ENCODE results near the gene BMP5. TPM values are rescaled to one million over a fixed set of nuclear protein-coding genes. Genes with fewer than 3 reads are reported as not detected.

BMP5 gene
- total and polyA plus RNA-seq, 2 of the 13 experiments (the other 11 are each of a cell fraction or from before 2014, with no cell fraction given) = not detected

DNA sequence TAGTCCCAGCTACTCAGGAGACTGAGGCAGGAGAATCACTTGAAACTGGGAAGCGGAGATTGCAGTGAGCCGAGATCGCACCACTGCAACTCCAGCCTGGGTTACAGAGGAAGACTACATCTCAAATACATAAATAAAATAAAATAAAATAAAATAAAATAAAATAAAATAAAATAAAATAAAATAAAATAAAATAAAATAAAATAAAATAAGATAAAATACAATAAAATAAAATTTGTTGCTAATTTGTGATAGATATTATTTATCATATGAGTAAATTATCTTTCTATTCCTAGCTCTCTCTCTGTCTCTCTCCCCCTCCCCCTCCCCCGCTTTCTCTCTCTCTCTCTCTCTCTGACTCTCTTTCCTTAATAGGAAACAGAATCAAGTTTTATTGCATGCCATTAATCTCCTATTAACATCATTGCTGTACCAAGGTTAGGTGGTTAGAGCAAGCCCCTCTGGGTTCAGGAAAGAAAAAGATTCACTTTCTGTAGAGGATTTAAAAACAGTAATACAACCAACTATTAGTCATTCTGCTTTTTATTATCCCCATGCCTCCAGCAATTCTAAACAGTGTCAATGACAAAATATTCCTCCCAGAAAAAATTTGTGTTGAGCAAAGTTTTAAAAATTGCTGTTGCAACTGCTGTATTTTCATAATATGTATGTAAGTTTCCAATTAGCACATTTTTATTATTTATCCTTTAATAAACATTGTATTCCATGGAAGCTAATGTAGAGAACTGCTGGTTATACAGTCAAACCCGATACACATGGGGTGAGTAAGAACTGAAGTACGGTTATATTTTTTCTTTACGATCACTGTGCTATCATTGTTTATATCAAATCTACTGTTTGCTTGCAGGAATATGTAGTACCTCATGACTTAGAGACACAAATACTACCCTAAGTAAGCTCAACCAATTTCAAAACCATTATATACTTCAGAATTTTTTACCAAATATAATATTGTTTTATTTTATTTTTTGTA is 22.1 kb downstream of the BMP5 start (continued):
- TF ChIP-seq MBD4 (IDR thresholded peaks at IDR 0.05; ENCODE audit: borderline replicate concordance, low read length) (no peak), RFX1 (IDR thresholded peaks at IDR 0.05) (no peak)

DNA sequence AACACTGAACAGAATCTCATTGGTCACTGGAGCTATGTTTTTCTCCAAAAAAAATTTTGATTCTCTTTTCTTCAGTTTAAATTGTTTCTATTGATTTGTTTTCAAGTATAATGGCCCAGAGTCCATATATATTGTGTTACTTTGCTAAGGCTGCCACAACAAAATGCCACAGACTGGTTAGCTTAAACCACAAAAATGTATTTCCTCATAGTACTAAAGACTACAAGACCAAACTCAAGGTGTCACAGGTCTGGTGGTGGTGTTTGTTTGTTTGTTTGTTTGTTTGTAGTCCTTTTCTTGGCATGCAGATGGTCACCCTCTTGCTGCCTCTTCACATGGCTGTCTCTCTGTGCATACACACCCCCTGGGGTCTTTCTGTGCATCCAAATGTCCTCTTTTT is 34.0 kb downstream of the BMP5 start:
- Histone ChIP-seq H3K79me2 (ENCODE audit: insufficient read depth, low read length) (no peaks in the 10 kb centered on the region), H3K4me1 (ENCODE audit: insufficient read depth, low read length) (no peaks in the 10 kb centered on the region), H3K4me3 (replicated peaks in 1 of 3; ENCODE audit: insufficient read depth in 1 of 3, low read depth in 2 of 3, low read length in 3 of 3) (no peak overlapping the region), H3K4me2 (ENCODE audit: low read depth, low read length) (no peak overlapping the region), H2AFZ (ENCODE audit: low read length) (no peak overlapping the region), H3K36me3 (replicated peaks in 1 of 2; ENCODE audit: control insufficient read depth in 1 of 2, insufficient read depth in 2 of 2, low read length in 2 of 2) (no peaks in the 10 kb centered on the region), H3K9me3 (ENCODE audit: low read length) (no peaks in the 10 kb centered on the region), H3K27me3 (ENCODE audit: control insufficient read depth in 1 of 2, insufficient read depth in 2 of 2, low read length in 2 of 2) (no peaks in the 10 kb centered on the region), H3K27ac (ENCODE audit: extremely low read length, insufficient read depth, low read length) (no peak overlapping the region), H4K20me1 (ENCODE audit: insufficient read depth, low read length) (no peaks in the 10 kb centered on the region), H3K9ac (ENCODE audit: insufficient read depth, low read depth, low read length) (no peak overlapping the region)
- CTCF ChIA-PET (ENCODE audit: low intra/inter-chr PET ratio, low total read pairs) = no interaction called here
- TF ChIP-seq ZNF619 (CRISPR knock-in tag; IDR thresholded peaks at IDR 0.05) (no peak), RBFOX2 (IDR thresholded peaks at IDR 0.05; ENCODE audit: low read depth, low read length) (no peak)
- in situ Hi-C loops (cut with HindIII; ENCODE audit: extremely low pct_ligation_motif_present, low pct_unique_long_range_greater_than_20kb) (no loop called here), intact Hi-C loops (cut with micrococcal nuclease; ENCODE audit: unreplicated experiment) (no loop called here)
- no peak for DNase-seq (ENCODE audit: low spot score)
- FAIRE-seq = no peak
- no peak for ATAC-seq
- POLR2A ChIA-PET = no interaction called here
- BruUV-seq (replicated peaks) = no TSS peak

DNA sequence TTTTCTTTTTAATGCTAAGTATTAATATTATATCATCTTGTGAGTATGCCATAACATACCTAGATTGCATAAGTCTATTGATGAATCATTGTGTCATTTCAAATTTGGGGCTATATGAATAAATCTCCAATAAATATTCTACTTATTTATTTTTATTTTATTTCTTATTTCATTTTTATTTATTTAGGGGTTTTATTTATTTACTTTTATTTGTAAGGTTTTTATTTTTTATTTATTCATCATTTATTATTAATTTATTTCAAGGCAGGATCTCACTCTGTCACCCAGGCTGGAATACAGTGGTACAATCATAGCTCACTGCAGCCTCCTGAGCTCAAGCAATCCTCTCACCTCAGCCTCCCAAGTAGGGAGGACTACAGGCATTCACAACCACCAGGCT is 36.3 kb downstream of the BMP5 start:
- Histone ChIP-seq H2AFZ (ENCODE audit: low read length) (no peak overlapping the region), H3K4me2 (ENCODE audit: low read depth, low read length) (no peak overlapping the region), H3K4me1 (ENCODE audit: insufficient read depth, low read length) (no peaks in the 10 kb centered on the region), H3K9me3 (ENCODE audit: low read length) (no peaks in the 10 kb centered on the region), H3K36me3 (replicated peaks in 1 of 2; ENCODE audit: control insufficient read depth in 1 of 2, insufficient read depth in 2 of 2, low read length in 2 of 2) (no peaks in the 10 kb centered on the region), H3K9ac (ENCODE audit: insufficient read depth, low read depth, low read length) (no peak overlapping the region), H3K79me2 (ENCODE audit: insufficient read depth, low read length) (no peaks in the 10 kb centered on the region), H3K4me3 (replicated peaks in 1 of 3; ENCODE audit: insufficient read depth in 1 of 3, low read depth in 2 of 3, low read length in 3 of 3) (no peak overlapping the region), H3K27ac (ENCODE audit: extremely low read length, insufficient read depth, low read length) (no peak overlapping the region), H3K27me3 (ENCODE audit: control insufficient read depth in 1 of 2, insufficient read depth in 2 of 2, low read length in 2 of 2) (no peaks in the 10 kb centered on the region), H4K20me1 (ENCODE audit: insufficient read depth, low read length) (no peaks in the 10 kb centered on the region)
- FAIRE-seq (no peak), DNase-seq (ENCODE audit: low spot score) (no peak), ATAC-seq (no peak)
- CTCF ChIA-PET (ENCODE audit: low intra/inter-chr PET ratio, low total read pairs) = no interaction called here
- in situ Hi-C loops (cut with HindIII; ENCODE audit: extremely low pct_ligation_motif_present, low pct_unique_long_range_greater_than_20kb) (loop anchor here (10.0 kb wide), 1 partner anchor 64 kb away; no protein-coding TSS in a partner anchor), intact Hi-C loops (cut with micrococcal nuclease; ENCODE audit: unreplicated experiment) (no loop called here)
- POLR2A ChIA-PET = no interaction called here
- BruUV-seq (replicated peaks) = no TSS peak
- TF ChIP-seq ZMAT3 (CRISPR knock-in tag; conservative IDR thresholded peaks at IDR 0.05) (no peak), ZNF775 (CRISPR knock-in tag; IDR thresholded peaks at IDR 0.05; ENCODE audit: borderline replicate concordance) (no peak), WIZ (CRISPR knock-in tag; IDR thresholded peaks at IDR 0.05) (no peak), SIX1 (CRISPR knock-in tag; IDR thresholded peaks at IDR 0.05; ENCODE audit: borderline replicate concordance) (no peak), TARDBP (CRISPR knock-in tag; IDR thresholded peaks at IDR 0.05) (no peak), HOXA3 (CRISPR knock-in tag; IDR thresholded peaks at IDR 0.05) (no peak), HNF4G (IDR thresholded peaks at IDR 0.05; ENCODE audit: borderline replicate concordance, low read depth, low read length) (no peak), HNF4G (CRISPR knock-in tag; IDR thresholded peaks at IDR 0.05; ENCODE audit: borderline replicate concordance, low read depth) (no peak), XBP1 (CRISPR knock-in tag; IDR thresholded peaks at IDR 0.05) (no peak)
- TF ChIP-seq, protein P1, sequence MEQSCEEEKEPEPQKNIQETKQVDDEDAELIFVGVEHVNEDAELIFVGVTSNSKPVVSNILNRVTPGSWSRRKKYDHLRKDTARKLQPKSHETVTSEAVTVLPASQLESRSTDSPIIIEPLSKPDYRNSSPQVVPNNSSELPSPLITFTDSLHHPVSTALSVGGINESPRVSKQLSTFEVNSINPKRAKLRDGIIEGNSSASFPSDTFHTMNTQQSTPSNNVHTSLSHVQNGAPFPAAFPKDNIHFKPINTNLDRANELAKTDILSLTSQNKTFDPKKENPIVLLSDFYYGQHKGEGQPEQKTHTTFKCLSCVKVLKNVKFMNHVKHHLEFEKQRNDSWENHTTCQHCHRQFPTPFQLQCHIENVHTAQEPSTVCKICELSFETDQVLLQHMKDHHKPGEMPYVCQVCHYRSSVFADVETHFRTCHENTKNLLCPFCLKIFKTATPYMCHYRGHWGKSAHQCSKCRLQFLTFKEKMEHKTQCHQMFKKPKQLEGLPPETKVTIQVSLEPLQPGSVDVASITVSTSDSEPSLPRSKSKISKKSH (CRISPR knock-in tag; IDR thresholded peaks at IDR 0.05; ENCODE audit: borderline replicate concordance) = no peak
